ENCODE measurements around the gene BDNF.
"Not testable (repeated sequence)": the region's sequence is repeated elsewhere in the genome, so short reads cannot be mapped to it uniquely, and the experiment has no call there.

Gene BDNF

DNA sequence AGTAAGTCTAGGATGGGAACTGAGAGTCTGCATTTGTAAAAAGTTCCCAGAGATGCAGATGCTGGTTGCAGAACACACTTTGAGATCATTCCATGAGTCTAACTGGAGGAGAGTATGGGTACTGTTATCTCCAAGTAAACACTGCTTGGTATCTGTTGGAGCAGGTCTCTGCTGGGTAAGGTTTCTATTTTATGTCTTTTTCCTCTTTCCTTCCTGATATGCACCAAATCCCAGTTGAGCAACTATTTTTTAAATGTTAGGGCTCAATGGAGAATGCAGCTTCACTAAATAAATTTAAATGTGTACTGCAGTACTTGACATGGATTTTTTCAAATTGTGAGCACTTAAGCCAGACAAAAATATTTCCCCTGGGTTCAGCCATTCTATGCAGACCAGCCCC lies 48.5 kb downstream of the BDNF start:
- H3K4me3 ChIP-seq (ENCODE audit: insufficient read depth, low read depth, low read length): no peak overlapping the region
- H3K36me3 ChIP-seq (ENCODE audit: control insufficient read depth, insufficient read depth, low read length): no peaks in the 10 kb centered on the region
- no peaks in the 10 kb centered on the region for H3K4me1 ChIP-seq (ENCODE audit: control insufficient read depth, insufficient read depth, low read length)
- H3K9me3 ChIP-seq (ENCODE audit: control insufficient read depth, low read length): no peaks in the 10 kb centered on the region
- no peak overlapping the region for H3K27ac ChIP-seq (ENCODE audit: insufficient read depth, low read depth, low read length, poor library complexity, severe bottlenecking)
- no peaks in the 10 kb centered on the region for H3K27me3 ChIP-seq (ENCODE audit: control insufficient read depth, insufficient read depth, low read length, poor library complexity, severe bottlenecking)

DNA sequence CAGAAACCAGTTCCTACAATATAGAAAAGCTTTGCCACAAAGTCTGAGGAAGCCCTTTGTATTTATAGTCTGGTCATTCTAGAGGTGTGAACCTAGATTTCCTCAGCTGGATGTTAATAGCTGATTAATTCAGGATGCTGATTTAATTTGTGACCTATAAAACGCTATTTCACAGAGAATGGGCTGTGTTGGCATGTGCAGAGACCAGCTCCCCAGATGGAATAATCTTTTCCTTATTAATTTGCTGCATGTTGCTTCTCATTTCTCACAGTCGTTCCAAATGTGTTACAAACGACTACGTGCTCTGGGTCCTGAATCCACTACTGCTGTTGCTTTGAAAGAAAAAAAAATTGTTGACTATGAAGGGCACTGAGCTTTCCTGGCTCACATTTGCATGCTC lies 49.3 kb downstream of the BDNF start:
- Histone ChIP-seq H3K4me1 (ENCODE audit: control insufficient read depth, insufficient read depth, low read length) (no peaks in the 10 kb centered on the region), H3K27ac (ENCODE audit: insufficient read depth, low read depth, low read length, poor library complexity, severe bottlenecking) (no peak overlapping the region), H3K4me3 (ENCODE audit: insufficient read depth, low read depth, low read length) (no peak overlapping the region), H3K36me3 (ENCODE audit: control insufficient read depth, insufficient read depth, low read length) (no peaks in the 10 kb centered on the region), H3K27me3 (ENCODE audit: control insufficient read depth, insufficient read depth, low read length, poor library complexity, severe bottlenecking) (no peaks in the 10 kb centered on the region), H3K9me3 (ENCODE audit: control insufficient read depth, low read length) (no peaks in the 10 kb centered on the region)
- WGBS, 2 experiments: 91 to 95% methylated on average over 4 of the region's 4 CpGs

DNA sequence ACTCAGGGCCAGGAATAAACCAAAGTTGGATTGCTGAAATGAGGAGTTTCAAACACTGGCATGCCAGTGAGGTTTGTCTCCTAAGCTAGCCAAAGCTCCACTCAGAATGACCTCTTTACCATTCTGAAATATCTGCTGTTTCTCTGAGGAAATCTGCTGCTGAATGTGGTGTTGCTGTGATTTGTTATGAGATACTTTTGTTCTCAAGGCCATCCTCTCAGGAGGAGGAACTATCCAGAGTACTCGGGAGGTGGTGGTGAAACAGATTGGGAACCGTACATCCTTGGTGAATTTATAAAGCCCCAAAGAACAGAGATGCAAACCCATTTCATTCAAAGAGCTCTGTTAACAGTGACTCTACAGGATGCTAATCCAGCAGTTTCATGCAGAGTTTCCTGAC lies 50.5 kb downstream of the BDNF start:
- H3K27me3 ChIP-seq (ENCODE audit: control insufficient read depth, insufficient read depth, low read length, poor library complexity, severe bottlenecking): no peaks in the 10 kb centered on the region
- 40 to 47% methylated on average over 2 of the region's 2 CpGs for WGBS, 2 experiments
- H3K27ac ChIP-seq (ENCODE audit: insufficient read depth, low read depth, low read length, poor library complexity, severe bottlenecking): no peak overlapping the region
- H3K9me3 ChIP-seq (ENCODE audit: control insufficient read depth, low read length): no peaks in the 10 kb centered on the region
- no peaks in the 10 kb centered on the region for H3K4me1 ChIP-seq (ENCODE audit: control insufficient read depth, insufficient read depth, low read length)
- H3K4me3 ChIP-seq (ENCODE audit: insufficient read depth, low read depth, low read length): no peak overlapping the region
- no peaks in the 10 kb centered on the region for H3K36me3 ChIP-seq (ENCODE audit: control insufficient read depth, insufficient read depth, low read length)

DNA sequence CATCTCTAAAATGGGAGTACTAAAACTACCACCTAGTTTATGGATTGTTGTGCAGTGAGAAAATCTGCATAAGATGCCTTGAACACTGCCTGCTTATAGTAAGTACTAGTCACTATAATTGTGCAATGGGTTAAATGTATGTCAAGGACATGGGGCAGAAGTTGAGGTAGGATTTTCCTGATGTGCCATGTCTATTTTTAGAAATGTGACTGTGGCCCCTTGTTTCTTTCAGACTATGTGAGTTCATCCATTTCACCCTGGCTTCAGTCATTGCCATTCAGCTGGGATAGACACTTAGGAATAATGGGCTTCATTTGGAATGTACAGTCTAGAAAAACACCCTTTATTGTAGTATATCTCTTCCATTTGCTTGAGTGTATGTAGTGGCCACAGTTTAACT lies 51.4 kb downstream of the BDNF start:
- H3K36me3 ChIP-seq (ENCODE audit: control insufficient read depth, insufficient read depth, low read length): no peaks in the 10 kb centered on the region
- H3K4me3 ChIP-seq (ENCODE audit: insufficient read depth, low read depth, low read length): no peak overlapping the region
- no peak overlapping the region for H3K27ac ChIP-seq (ENCODE audit: insufficient read depth, low read depth, low read length, poor library complexity, severe bottlenecking)
- no peaks in the 10 kb centered on the region for H3K4me1 ChIP-seq (ENCODE audit: control insufficient read depth, insufficient read depth, low read length)
- H3K27me3 ChIP-seq (ENCODE audit: control insufficient read depth, insufficient read depth, low read length, poor library complexity, severe bottlenecking): no peaks in the 10 kb centered on the region
- no peaks in the 10 kb centered on the region for H3K9me3 ChIP-seq (ENCODE audit: control insufficient read depth, low read length)

DNA sequence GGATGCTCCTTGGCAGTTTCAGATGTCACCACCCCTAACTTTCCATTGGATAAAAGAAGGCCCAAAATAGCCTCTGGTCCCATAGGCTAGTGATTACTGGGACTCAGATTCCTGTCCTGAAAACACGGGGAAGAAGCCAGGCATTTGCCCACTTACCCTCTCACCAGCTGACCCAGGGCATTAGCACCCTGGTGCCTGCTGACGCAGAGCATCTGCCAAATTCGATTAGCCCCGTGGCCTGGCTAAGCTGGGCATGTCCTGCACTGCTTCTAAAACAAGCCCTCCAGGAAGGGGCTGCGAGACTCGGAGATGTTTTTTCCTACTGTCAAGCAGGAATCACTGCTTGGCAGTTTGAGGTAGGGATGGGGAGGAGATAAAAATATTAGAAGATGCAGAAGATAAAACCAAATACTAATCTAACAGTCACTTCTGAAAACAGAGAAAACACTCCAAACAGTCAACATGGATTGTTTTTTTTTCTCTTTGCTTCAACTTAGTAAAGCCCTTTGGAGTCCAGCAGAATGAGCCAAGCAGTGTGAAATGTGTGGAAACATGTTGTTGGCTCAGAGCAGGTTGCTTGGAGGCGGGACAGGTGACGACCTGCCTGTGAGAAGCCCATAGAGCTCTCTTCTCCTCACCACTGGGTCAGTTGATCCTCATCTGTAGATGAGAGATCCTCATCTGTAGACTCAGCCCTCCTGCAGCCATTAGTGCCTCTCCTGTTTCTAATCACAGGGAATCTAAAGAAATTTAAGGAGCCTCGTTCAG lies 54.0 kb downstream of the BDNF start:
- Histone ChIP-seq H3K36me3 (ENCODE audit: control insufficient read depth, insufficient read depth, low read length) (no peaks in the 10 kb centered on the region), H3K4me3 (ENCODE audit: insufficient read depth, low read depth, low read length) (no peak overlapping the region), H3K27me3 (ENCODE audit: control insufficient read depth, insufficient read depth, low read length, poor library complexity, severe bottlenecking) (no peaks in the 10 kb centered on the region), H3K4me1 (ENCODE audit: control insufficient read depth, insufficient read depth, low read length) (no peaks in the 10 kb centered on the region), H3K27ac (ENCODE audit: insufficient read depth, low read depth, low read length, poor library complexity, severe bottlenecking) (no peak overlapping the region), H3K9me3 (ENCODE audit: control insufficient read depth, low read length) (no peaks in the 10 kb centered on the region)
- WGBS, 2 experiments: 86 to 95% methylated on average over 9 of the region's 9 CpGs

DNA sequence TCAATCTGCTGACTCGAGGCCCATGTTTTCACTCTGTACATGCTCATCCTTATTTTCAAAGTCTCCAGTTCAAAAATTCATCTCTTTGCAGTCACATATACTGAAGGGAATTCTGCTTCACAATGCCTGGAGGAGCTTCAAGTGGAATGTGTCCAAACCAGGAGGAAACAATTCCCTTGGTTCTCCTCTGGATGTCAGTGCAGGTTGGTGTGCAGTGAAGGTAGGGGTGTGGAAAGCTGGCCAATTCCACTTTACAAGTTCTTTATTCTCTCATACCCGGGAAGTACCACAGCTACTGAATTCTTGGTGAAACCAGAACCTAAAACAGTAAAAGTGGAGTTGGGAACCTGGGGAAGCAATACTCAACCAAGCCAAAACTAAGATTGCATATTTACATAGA lies 57.3 kb downstream of the BDNF start:
- Histone ChIP-seq H3K27me3 (ENCODE audit: control insufficient read depth, insufficient read depth, low read length, poor library complexity, severe bottlenecking) (no peaks in the 10 kb centered on the region), H3K27ac (ENCODE audit: insufficient read depth, low read depth, low read length, poor library complexity, severe bottlenecking) (no peak overlapping the region), H3K36me3 (ENCODE audit: control insufficient read depth, insufficient read depth, low read length) (no peaks in the 10 kb centered on the region), H3K9me3 (ENCODE audit: control insufficient read depth, low read length) (no peaks in the 10 kb centered on the region), H3K4me1 (ENCODE audit: control insufficient read depth, insufficient read depth, low read length) (no peaks in the 10 kb centered on the region), H3K4me3 (ENCODE audit: insufficient read depth, low read depth, low read length) (no peak overlapping the region)
- 85 to 90% methylated on average over 2 of the region's 2 CpGs for WGBS, 2 experiments

DNA sequence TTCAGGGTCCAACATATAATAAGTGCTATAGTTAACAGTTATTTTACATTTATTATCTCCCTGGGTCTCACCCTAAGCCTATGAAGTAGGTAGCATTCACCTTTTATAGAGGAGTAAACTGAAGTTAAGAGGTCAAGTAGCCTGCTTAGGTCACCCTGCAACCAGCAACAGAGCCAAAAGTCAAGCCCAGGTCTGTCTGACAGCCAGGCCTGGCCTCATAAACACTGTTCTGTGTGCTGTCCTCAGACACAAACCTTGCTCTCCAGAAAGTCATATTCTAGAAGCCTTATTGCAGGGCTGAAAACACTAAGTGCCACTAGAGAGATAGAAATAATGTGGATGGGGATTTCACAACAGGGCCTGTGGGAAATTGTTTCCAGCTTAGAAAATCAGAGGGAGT lies 59.3 kb downstream of the BDNF start:
- H3K27ac ChIP-seq (ENCODE audit: insufficient read depth, low read depth, low read length, poor library complexity, severe bottlenecking): no peak overlapping the region
- no peaks in the 10 kb centered on the region for H3K4me1 ChIP-seq (ENCODE audit: control insufficient read depth, insufficient read depth, low read length)

DNA sequence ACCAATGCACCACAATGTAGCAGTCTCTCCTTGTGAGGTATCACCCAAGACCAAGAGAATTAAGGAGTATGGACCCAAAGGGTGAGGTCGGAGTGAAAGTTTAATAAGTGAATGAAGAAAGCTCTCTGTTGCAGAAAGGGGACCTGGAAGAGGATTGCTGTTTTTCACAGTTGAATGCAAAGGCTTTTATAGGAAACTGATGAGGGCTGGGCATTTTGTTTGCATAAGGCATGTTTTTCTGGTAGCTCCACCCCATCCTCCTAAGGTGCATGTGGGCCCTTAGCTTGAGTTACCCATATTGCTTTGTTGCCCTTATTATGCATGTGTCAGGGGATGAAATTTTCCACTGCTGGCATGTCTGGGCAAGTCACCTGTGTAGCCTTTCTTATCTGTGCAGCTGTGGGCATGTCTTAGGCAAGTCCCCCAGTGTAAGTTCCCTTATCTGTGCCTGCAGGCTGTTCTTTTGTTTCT lies 64.7 kb downstream of the BDNF start:
- no peaks in the 10 kb centered on the region for H3K27me3 ChIP-seq (ENCODE audit: control insufficient read depth, insufficient read depth, low read length, poor library complexity, severe bottlenecking)
- H3K4me3 ChIP-seq (ENCODE audit: insufficient read depth, low read depth, low read length): no peak overlapping the region
- no peak overlapping the region for H3K27ac ChIP-seq (ENCODE audit: insufficient read depth, low read depth, low read length, poor library complexity, severe bottlenecking)
- H3K9me3 ChIP-seq (ENCODE audit: control insufficient read depth, low read length): no peaks in the 10 kb centered on the region
- 83 to 94% methylated on average over 1 of the region's 1 CpG for WGBS, 2 experiments
- H3K36me3 ChIP-seq (ENCODE audit: control insufficient read depth, insufficient read depth, low read length): no peaks in the 10 kb centered on the region
- no peaks in the 10 kb centered on the region for H3K4me1 ChIP-seq (ENCODE audit: control insufficient read depth, insufficient read depth, low read length)

More for the DNA sequence above, 59.3 kb downstream of the BDNF start:
- no peaks in the 10 kb centered on the region for H3K9me3 ChIP-seq (ENCODE audit: control insufficient read depth, low read length)
- no peak overlapping the region for H3K4me3 ChIP-seq (ENCODE audit: insufficient read depth, low read depth, low read length)
- H3K27me3 ChIP-seq (ENCODE audit: control insufficient read depth, insufficient read depth, low read length, poor library complexity, severe bottlenecking): no peaks in the 10 kb centered on the region
- H3K36me3 ChIP-seq (ENCODE audit: control insufficient read depth, insufficient read depth, low read length): no peaks in the 10 kb centered on the region

DNA sequence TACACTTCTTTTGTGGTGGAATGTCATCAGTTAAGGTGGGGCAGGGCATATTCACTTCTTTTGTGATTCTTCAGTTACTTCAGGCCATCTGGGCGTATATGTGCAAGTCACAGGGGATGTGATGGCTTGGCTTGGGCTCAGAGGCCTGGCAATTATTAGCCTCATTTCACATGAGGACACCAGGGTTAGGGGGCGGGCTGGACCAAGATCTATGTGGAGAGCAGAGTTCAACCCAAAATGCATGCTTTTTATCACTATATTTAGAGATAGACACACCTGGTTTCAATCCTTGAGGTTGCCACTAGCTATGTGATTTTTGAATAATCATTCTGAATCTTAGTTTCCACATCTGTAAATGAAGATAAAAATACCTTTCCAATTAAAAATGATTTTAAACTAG lies 65.5 kb downstream of the BDNF start:
- H3K27me3 ChIP-seq (ENCODE audit: control insufficient read depth, insufficient read depth, low read length, poor library complexity, severe bottlenecking); H3K27ac ChIP-seq (ENCODE audit: insufficient read depth, low read depth, low read length, poor library complexity, severe bottlenecking); H3K4me1 ChIP-seq (ENCODE audit: control insufficient read depth, insufficient read depth, low read length); H3K36me3 ChIP-seq (ENCODE audit: control insufficient read depth, insufficient read depth, low read length); H3K9me3 ChIP-seq (ENCODE audit: control insufficient read depth, low read length); H3K4me3 ChIP-seq (ENCODE audit: insufficient read depth, low read depth, low read length): not testable (repeated sequence)
- 82 to 97% methylated on average over 2 of the region's 2 CpGs for whole genome bisulfite sequencing, 2 experiments

DNA sequence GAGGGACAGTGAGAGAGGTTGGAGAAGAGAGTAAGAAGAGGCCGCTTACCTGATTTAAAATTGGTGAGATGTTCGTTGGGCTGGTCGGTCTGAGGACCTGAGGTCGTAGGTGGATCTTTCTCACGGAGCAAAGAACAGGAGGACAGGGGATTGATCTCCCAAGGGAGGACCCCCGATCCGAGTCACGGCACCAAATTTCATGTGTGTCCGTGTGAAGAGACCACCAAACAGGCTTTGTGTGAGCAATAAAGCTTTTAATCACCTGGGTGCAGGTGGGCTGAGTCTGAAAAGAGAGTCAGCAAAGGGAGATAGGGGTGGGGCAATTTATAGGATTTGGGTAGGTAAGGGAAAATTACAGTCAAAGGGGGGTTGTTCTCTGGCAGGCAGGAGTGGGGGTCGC lies 66.0 kb downstream of the BDNF start:
- not testable (repeated sequence) for H3K9me3 ChIP-seq (ENCODE audit: control insufficient read depth, low read length); H3K27me3 ChIP-seq (ENCODE audit: control insufficient read depth, insufficient read depth, low read length, poor library complexity, severe bottlenecking); H3K36me3 ChIP-seq (ENCODE audit: control insufficient read depth, insufficient read depth, low read length); H3K4me1 ChIP-seq (ENCODE audit: control insufficient read depth, insufficient read depth, low read length); H3K27ac ChIP-seq (ENCODE audit: insufficient read depth, low read depth, low read length, poor library complexity, severe bottlenecking); H3K4me3 ChIP-seq (ENCODE audit: insufficient read depth, low read depth, low read length)
- 23 to 31% methylated on average over 9 to 10 of the region's 10 CpGs for WGBS, 2 experiments

DNA sequence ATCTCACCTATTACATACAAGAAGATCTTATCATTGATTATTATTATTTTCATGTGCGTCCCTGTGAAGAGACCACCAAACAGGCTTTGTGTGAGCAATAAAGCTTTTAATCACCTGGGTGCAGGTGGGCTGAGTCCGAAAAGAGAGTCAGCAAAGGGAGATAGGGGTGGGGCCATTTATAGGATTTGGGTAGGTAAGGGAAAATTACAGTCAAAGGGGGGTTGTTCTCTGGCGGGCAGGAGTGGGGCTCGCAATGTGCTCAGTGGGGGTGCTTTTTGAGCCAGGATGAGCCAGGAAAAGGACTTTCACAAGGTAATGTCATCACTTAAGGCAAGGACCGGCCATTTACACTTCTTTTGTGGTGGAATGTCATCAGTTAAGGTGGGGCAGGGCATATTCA lies 71.2 kb downstream of the BDNF start:
- H3K4me3 ChIP-seq (ENCODE audit: insufficient read depth, low read depth, low read length); H3K27ac ChIP-seq (ENCODE audit: insufficient read depth, low read depth, low read length, poor library complexity, severe bottlenecking): not testable (repeated sequence)
- 67 to 70% methylated on average over 4 of the region's 5 CpGs for WGBS, 2 experiments

More for the DNA sequence above, 71.2 kb downstream of the BDNF start:
- not testable (repeated sequence) for H3K27me3 ChIP-seq (ENCODE audit: control insufficient read depth, insufficient read depth, low read length, poor library complexity, severe bottlenecking); H3K36me3 ChIP-seq (ENCODE audit: control insufficient read depth, insufficient read depth, low read length); H3K9me3 ChIP-seq (ENCODE audit: control insufficient read depth, low read length); H3K4me1 ChIP-seq (ENCODE audit: control insufficient read depth, insufficient read depth, low read length)

Data from ectodermal cell (in vitro differentiated cells).